Effector memory CD4-positive, alpha-beta T cell (primary cell): ENCODE data around the gene PEMT.
A peak's percentile ranks its signal among the peaks of the same experiment; 100 is the strongest.
"Not testable (repeated sequence)": the region's sequence is repeated elsewhere in the genome, so short reads cannot be mapped to it uniquely, and the experiment has no call there.

Experiments
- DNase-seq, 3 donors: peaks; one replicate each; pipeline ENCODE4 v3.0.0-alpha.2; 2020
- H3K27ac ChIP-seq: 2 replicates; pipeline ENCODE4 v1.7.0; 2013; ENCODE audit warnings: mild to moderate bottlenecking, low read length, moderate library complexity; ENCODE audit not compliant: insufficient read depth, poor library complexity, severe bottlenecking
- H3K27me3 ChIP-seq: replicated peaks from 2 replicates; pipeline ENCODE4 v1.7.0; 2013; ENCODE audit warnings: mild to moderate bottlenecking, low read length; ENCODE audit not compliant: insufficient read depth, control insufficient read depth, poor library complexity, severe bottlenecking
- H3K36me3 ChIP-seq: 2 replicates; pipeline ENCODE4 v1.7.0; 2013; ENCODE audit warnings: mild to moderate bottlenecking, low read length, moderate library complexity; ENCODE audit not compliant: control insufficient read depth, insufficient read depth
- H3K4me1 ChIP-seq: 2 replicates; pipeline ENCODE4 v1.7.0; 2013; ENCODE audit warnings: low read length, mild to moderate bottlenecking; ENCODE audit not compliant: control insufficient read depth, insufficient read depth, poor library complexity, severe bottlenecking
- H3K4me3 ChIP-seq: 2 replicates; pipeline ENCODE4 v1.7.0; 2013; ENCODE audit warnings: low read length, low read depth, mild to moderate bottlenecking; ENCODE audit not compliant: insufficient read depth, poor library complexity, severe bottlenecking
- H3K9me3 ChIP-seq: 2 replicates; pipeline ENCODE4 v1.7.0; 2013; ENCODE audit warnings: mild to moderate bottlenecking, low read length, moderate library complexity; ENCODE audit not compliant: control insufficient read depth

Gene PEMT

DNA sequence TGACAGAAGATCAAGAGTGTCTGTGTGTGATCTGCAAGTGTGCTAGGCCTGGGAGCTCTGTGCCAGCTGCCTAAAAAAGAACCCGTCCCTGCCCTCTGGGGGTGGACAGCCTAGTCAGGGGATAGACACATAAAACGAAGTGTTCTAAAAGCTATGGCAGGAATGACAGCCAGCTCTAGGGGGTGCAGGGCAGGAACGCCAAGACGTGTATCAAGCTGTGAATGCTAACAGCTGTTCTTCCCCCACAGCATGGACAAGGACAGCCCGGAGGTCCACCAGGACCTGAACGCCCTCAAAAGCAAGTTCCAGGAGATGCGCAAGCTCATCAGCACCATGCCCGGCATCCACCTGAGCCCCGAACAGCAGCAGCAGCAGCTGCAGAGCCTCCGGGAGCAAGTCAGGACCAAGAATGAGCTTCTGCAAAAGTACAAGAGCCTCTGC lies 100.5 kb downstream of the PEMT start:
- no peak overlapping the region for H3K27ac ChIP-seq
- H3K4me3 ChIP-seq: no peak overlapping the region
- no peak for DNase-seq
- H3K4me1 ChIP-seq: peaks cover 10% of the 10 kb centered on the region
- no peaks in the 10 kb centered on the region for H3K9me3 ChIP-seq
- H3K36me3 ChIP-seq: peaks cover 23% of the 10 kb centered on the region
- H3K27me3 ChIP-seq: no peaks in the 10 kb centered on the region

DNA sequence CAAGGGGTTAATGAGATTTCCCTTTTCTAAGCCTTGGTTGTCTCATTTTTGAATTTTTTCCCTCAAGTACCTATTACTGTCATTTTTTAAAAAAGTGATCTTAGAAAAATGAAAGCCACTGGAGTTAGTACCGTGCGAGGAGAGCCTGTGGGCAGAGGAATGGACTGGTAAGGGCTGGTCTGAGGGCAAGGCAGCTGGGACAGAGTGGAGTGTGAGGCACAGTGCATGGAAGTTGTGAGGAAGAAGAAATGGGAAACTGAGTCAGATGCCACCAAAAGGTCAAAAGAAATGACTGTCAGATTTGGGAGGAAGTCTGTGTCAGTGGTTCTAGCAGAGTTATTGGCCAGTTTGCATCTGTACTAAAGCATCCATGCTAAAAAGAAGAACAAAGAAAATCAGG lies 103.5 kb downstream of the PEMT start:
- peaks cover 23% of the 10 kb centered on the region for H3K36me3 ChIP-seq

DNA sequence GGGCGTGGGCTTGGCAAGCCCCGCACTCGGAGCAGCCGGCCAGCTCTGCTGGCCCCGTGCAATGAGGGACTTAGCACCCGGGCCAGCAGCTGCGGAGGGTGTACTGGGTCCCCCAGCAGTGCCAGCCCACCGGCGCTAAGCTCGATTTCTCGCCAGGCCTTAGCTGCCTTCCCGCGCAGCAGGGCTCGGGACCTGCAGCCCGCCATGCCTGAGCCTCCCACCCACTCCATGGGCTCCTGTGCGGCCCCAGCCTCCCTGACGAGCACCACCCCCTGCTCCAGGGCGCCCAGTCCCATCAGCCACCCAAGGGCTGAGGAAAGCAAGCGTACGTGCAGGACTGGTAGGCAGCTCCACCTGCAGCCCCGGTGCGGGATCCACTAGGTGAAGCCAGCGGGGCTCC lies 105.1 kb downstream of the PEMT start:
- not testable (repeated sequence) for H3K4me1 ChIP-seq, H3K9me3 ChIP-seq, H3K27me3 ChIP-seq, H3K27ac ChIP-seq, H3K4me3 ChIP-seq, DNase-seq
- peaks cover 19% of the 10 kb centered on the region for H3K36me3 ChIP-seq

More for the DNA sequence above, 103.5 kb downstream of the PEMT start:
- no peak for DNase-seq
- H3K9me3 ChIP-seq: no peaks in the 10 kb centered on the region
- H3K4me3 ChIP-seq: no peak overlapping the region
- H3K27ac ChIP-seq: no peak overlapping the region
- H3K27me3 ChIP-seq: no peaks in the 10 kb centered on the region
- no peaks in the 10 kb centered on the region for H3K4me1 ChIP-seq

DNA sequence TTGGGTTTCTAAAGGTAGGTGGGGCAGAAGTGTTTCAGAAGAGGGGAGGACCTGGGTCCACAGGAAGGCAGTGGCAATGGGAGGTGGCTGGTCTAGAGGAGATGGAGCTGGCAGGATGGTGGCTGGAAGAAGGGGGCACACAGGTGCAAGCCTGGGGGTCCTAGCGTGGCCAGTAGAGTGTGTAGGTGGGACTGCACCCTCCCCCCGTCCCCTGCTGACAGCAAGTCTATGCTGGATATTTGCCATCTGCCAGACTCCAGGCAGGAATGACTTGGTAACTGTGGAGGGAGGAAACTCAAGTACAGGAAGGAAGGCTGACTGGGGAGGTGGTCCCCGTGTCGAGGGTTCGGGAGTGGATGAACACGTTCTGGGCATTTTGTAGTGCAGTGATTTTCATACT lies 106.1 kb downstream of the PEMT start:
- Histone ChIP-seq H3K27ac (no peak overlapping the region), H3K36me3 (peaks cover 11% of the 10 kb centered on the region), H3K4me1 (peaks cover 2% of the 10 kb centered on the region), H3K4me3 (no peak overlapping the region), H3K9me3 (no peaks in the 10 kb centered on the region), H3K27me3 (no peaks in the 10 kb centered on the region)
- DNase-seq: no peak

DNA sequence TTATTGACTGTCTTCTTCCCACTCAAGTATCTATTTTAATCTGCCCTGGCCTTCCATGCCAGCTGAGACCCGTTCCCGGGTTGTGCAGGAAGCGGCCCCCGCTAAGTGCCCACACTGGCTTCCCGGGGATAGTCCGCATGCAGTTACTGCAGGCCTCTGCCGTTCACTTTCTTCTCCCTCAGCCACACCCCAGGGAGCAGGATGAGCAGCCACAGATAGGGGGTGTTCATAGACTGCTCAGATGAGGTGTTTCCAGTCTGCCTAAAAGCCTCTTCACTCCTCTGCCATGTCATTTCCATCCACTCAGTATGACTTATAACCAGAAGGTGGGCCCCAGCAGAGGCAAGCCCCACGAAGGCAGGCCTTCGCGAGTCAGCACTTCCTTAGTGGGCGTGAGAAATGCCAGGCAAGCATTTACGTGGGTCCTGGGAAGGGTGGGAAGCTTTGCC lies 107.0 kb downstream of the PEMT start:
- H3K4me3 ChIP-seq: no peak overlapping the region
- peaks cover 11% of the 10 kb centered on the region for H3K36me3 ChIP-seq
- no peaks in the 10 kb centered on the region for H3K9me3 ChIP-seq
- no peaks in the 10 kb centered on the region for H3K27me3 ChIP-seq
- H3K27ac ChIP-seq: no peak overlapping the region
- H3K4me1 ChIP-seq: peaks cover 5% of the 10 kb centered on the region
- no peak for DNase-seq

DNA sequence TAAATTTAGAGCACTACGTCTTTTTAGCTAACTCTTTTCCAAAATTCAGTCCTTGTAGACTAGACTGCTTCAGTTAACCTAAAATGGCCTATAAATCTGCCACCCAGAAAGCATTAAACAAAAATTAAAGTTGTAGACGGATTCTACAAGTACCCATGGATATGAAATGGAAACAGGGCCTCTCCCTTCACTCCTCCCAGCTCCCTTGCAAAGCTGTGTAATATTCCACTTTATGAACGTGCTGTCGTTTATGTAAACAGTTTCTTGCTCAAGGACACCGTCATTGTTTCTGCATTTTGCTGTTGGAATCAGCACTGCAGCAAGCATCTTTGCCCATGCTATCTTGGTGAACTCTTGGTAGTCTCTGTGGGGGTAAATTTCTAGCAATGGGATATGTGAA lies 109.6 kb downstream of the PEMT start:
- no peak for DNase-seq
- no peak overlapping the region for H3K27ac ChIP-seq
- peaks cover 4% of the 10 kb centered on the region for H3K36me3 ChIP-seq
- peaks cover 17% of the 10 kb centered on the region for H3K4me1 ChIP-seq
- H3K4me3 ChIP-seq: no peak overlapping the region
- H3K27me3 ChIP-seq: no peaks in the 10 kb centered on the region
- H3K9me3 ChIP-seq: no peaks in the 10 kb centered on the region

DNA sequence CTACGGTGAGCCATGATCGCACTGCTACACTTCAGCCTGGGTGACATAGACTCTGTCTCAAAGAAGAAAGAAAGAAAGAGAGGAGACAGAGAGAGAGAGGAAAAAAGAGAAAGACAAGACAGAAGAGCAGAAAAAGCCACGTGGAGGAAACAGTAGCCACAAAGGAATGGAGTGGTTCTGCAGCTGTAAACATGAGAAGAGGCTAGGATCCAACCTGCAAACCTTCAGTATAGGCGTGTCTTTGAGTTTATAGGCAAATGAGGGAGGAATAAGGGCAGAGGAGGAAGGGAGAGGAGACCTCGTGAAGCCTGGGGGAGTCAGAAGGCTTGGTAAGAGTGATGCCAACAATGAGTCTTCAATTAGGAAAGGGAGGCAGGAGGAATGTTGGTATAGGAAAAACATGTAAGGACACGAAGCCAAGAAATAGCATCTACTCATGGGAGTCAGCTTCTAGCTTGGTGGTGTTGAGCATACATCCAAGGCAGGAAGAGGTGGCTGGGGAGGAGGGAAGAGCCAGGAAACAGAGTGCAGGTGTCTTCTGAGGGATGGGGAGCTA lies 110.8 kb downstream of the PEMT start:
- no peaks in the 10 kb centered on the region for H3K27me3 ChIP-seq
- no peak overlapping the region for H3K4me3 ChIP-seq
- H3K36me3 ChIP-seq: peaks cover 4% of the 10 kb centered on the region
- DNase-seq: no peak
- peaks cover 17% of the 10 kb centered on the region for H3K4me1 ChIP-seq
- no peak overlapping the region for H3K27ac ChIP-seq
- no peaks in the 10 kb centered on the region for H3K9me3 ChIP-seq

DNA sequence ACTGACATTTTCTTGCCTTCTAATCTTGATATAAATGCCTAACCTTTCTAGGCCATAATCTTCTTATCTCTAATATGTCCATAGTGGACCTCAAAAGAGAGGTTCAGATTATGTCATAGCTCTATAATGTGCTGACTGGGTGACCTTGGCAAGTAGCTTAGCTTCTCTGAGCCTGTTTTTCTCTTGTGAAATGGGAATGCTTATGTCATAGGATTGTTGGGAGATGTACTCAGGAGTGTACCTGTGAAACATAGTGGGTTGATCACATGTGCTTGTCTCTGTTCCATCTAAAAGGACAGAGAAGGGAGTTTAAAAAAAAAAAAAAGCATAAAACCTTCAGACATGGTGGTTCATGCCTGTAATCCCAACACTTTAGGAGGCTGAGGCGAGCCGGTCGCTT lies 112.3 kb downstream of the PEMT start:
- Histone ChIP-seq H3K9me3 (no peaks in the 10 kb centered on the region), H3K4me1 (peaks cover 17% of the 10 kb centered on the region), H3K4me3 (no peak overlapping the region), H3K27ac (no peak overlapping the region), H3K27me3 (no peaks in the 10 kb centered on the region), H3K36me3 (peaks cover 4% of the 10 kb centered on the region)
- DNase-seq: no peak

DNA sequence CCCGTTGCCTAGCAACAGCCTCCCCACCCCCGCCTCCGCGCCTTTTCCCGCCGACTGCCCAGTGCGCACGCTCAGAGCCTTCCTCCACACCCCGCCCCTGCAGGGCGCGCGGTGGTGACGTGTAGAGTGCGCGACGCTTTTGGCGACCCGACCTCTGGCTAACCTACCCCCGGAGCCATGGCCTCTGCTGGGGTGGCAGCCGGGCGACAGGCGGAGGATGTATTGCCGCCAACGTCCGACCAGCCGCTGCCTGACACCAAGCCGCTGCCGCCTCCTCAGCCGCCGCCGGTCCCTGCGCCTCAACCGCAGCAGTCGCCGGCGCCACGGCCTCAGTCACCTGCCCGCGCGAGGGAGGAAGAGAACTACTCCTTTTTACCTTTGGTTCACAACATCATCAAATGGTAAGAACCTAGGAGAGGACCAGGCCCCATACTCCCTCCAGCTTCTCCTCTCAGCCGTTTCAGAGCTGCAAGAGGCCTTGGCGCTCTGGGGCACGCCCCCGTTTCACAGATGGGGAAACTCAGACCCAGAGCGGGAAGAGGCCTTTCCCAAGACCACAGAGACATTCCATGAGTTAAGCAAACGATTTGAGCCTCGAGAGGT lies 114.5 kb downstream of the PEMT start, which contains the start of gene MED9:
Gene MED9, plus strand, starts transcription at position 136 of the 603 bp plus-strand sequence. Its CDS starts 42 bp downstream, at position 178.
- Histone ChIP-seq H3K27me3 (peaks cover 4% of the 10 kb centered on the region), H3K4me3 (peak within 1 kb of the TSS; percentile 92), H3K4me1 (peaks cover 17% of the 10 kb centered on the region)

DNA sequence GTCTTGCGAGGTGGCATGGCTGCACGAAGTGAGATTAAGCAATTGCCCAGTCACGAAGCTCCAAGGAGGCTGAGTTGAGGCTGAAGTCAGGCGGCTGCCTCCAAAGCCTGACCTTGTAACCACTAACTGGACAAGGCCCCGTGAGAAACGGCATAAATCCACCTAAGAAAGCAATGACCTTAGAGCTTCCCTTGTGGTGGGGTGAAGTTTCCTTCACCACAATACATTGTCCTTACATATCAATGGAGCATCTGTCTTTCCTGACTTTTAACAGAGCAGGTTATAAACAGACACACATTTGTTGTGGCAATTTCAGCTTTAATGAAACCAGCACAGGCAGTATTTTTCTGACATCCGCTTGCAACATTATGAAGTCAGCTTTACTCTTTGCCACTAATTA lies 117.2 kb downstream of the PEMT start:
- Histone ChIP-seq H3K4me1 (peaks cover 13% of the 10 kb centered on the region), H3K9me3 (no peaks in the 10 kb centered on the region), H3K4me3 (no peak overlapping the region), H3K27ac (no peak overlapping the region), H3K36me3 (peaks cover 4% of the 10 kb centered on the region), H3K27me3 (peaks cover 4% of the 10 kb centered on the region)
- no peak for DNase-seq

More for the DNA sequence above, 114.5 kb downstream of the PEMT start, which contains the start of gene MED9:
- H3K36me3 ChIP-seq: peaks cover 4% of the 10 kb centered on the region
- peak within 1 kb of the TSS; percentile 87 for H3K27ac ChIP-seq
- no peaks in the 10 kb centered on the region for H3K9me3 ChIP-seq
- peak; percentile 85 to 93 (median 92) for DNase-seq
